ENCODE measurements around the gene PCDH9.

Gene PCDH9

DNA sequence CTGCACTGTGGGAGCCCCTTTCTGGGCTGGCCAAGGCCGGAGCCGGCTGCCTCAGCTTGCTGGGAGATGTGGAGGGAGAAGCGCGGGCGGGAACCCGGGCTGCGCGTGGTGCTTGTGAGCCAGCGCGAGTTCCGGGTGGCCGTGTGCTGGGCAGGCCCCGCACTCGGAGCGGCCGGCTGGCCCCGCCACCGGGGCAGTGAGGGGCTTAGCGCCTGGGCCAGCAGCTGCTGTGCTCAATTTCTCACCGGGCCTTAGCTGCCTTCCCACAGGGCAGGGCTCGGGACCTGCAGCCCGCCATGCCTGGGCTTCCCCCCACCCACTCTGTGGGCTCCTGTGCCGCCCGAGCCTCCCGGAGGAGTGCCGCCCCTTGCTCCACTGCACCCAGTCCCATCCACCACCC is 669.1 kb downstream of the PCDH9 start:
- DNase-seq, result no peak
- Histone ChIP-seq H3K18ac (ENCODE audit: low read length) (no peak overlapping the region), H3K4me3 (ENCODE audit: low read length) (no peak overlapping the region), H3K4me1 (ENCODE audit: control insufficient read depth, low read depth, low read length) (no peaks in the 10 kb centered on the region), H3K79me2 (ENCODE audit: control insufficient read depth, insufficient read depth, low read length) (no peaks in the 10 kb centered on the region), H2BK15ac (replicated peaks; ENCODE audit: low read depth) (no peak overlapping the region), H2AK5ac (ENCODE audit: low read length) (no peak overlapping the region), H3K36me3 (ENCODE audit: control insufficient read depth, insufficient read depth, low read length) (no peaks in the 10 kb centered on the region), H3K79me1 (ENCODE audit: low read length) (no peaks in the 10 kb centered on the region), H2BK120ac (ENCODE audit: low read depth, low read length) (no peak overlapping the region), H4K5ac (ENCODE audit: low read length) (no peak overlapping the region), H3K56ac (ENCODE audit: low read length) (no peak overlapping the region), H3K27ac (ENCODE audit: low read depth, low read length) (no peak overlapping the region), H3K4me2 (ENCODE audit: low read length) (no peak overlapping the region), H3K4ac (ENCODE audit: low read depth, low read length) (no peak overlapping the region), H4K8ac (ENCODE audit: low read depth, low read length) (no peak overlapping the region), H3K27me3 (ENCODE audit: insufficient read depth, low read length, poor library complexity) (no peaks in the 10 kb centered on the region), H3K9ac (ENCODE audit: low read length) (no peak overlapping the region), H3K23ac (ENCODE audit: low read length) (no peak overlapping the region), H2BK5ac (ENCODE audit: low read length) (no peak overlapping the region)
- WGBS (ENCODE audit: extremely low coverage, insufficient coverage, low lambda C conversion rate), result no CpG with 5 or more reads among the region's 26 CpGs

DNA sequence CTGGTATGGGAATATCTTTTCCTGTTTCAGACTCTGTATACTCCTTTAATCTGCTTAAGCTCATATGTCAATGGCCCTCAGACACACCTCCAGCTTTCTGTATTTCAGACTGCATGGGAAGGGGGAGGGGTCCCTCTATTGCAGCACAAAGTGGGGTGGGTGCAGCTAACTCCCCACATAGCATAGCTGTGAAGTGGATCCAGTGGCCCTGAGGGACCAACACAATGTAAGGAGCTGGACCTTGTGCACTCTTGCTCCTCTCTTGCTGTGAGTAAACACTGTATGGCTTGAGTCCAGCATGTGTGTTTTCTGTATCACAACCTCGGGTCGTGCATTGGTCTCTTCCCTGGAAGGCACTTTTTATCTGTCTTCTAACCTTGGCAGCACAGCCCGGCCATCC is 669.9 kb downstream of the PCDH9 start:
- no peaks in the 10 kb centered on the region for H3K79me1 ChIP-seq (ENCODE audit: low read length)
- no peak overlapping the region for H2BK5ac ChIP-seq (ENCODE audit: low read length)
- H3K27ac ChIP-seq (ENCODE audit: low read depth, low read length), result no peak overlapping the region
- H2AK5ac ChIP-seq (ENCODE audit: low read length), result no peak overlapping the region
- H4K8ac ChIP-seq (ENCODE audit: low read depth, low read length), result no peak overlapping the region
- H3K9ac ChIP-seq (ENCODE audit: low read length), result no peak overlapping the region
- H3K4me2 ChIP-seq (ENCODE audit: low read length), result no peak overlapping the region
- no peak overlapping the region for H4K5ac ChIP-seq (ENCODE audit: low read length)
- H3K4me3 ChIP-seq (ENCODE audit: low read length), result no peak overlapping the region
- no peak overlapping the region for H3K23ac ChIP-seq (ENCODE audit: low read length)
- H2BK15ac ChIP-seq (replicated peaks; ENCODE audit: low read depth), result no peak overlapping the region
- WGBS (ENCODE audit: extremely low coverage, insufficient coverage, low lambda C conversion rate), result no CpG with 5 or more reads among the region's 3 CpGs
- no peak overlapping the region for H3K4ac ChIP-seq (ENCODE audit: low read depth, low read length)
- no peaks in the 10 kb centered on the region for H3K4me1 ChIP-seq (ENCODE audit: control insufficient read depth, low read depth, low read length)
- no peaks in the 10 kb centered on the region for H3K36me3 ChIP-seq (ENCODE audit: control insufficient read depth, insufficient read depth, low read length)
- H3K79me2 ChIP-seq (ENCODE audit: control insufficient read depth, insufficient read depth, low read length), result no peaks in the 10 kb centered on the region
- no peak overlapping the region for H3K56ac ChIP-seq (ENCODE audit: low read length)
- DNase-seq, result no peak
- no peaks in the 10 kb centered on the region for H3K27me3 ChIP-seq (ENCODE audit: insufficient read depth, low read length, poor library complexity)
- H2BK120ac ChIP-seq (ENCODE audit: low read depth, low read length), result no peak overlapping the region
- no peak overlapping the region for H3K18ac ChIP-seq (ENCODE audit: low read length)

DNA sequence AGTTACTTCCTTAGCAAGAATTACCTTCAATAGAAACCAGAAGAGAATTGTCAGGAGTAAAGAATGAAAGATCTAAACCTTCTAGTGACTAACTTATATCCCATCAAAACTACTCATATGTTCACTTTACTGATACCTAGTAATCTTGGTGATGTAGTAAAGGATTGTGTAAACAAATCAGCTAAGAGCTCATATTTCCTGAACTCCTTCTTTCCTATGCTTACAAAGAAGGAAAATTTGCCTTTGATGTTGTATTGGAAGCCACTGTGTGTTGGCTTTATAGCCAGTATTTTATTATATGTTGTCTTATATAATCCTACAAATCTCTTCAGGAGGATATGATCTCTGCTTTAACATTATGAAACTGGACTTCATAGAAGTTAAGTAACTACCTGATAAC is 671.0 kb downstream of the PCDH9 start:
- Histone ChIP-seq H3K4me1 (ENCODE audit: control insufficient read depth, low read depth, low read length) (no peaks in the 10 kb centered on the region), H3K27me3 (ENCODE audit: insufficient read depth, low read length, poor library complexity) (no peaks in the 10 kb centered on the region), H3K36me3 (ENCODE audit: control insufficient read depth, insufficient read depth, low read length) (no peaks in the 10 kb centered on the region), H2AK5ac (ENCODE audit: low read length) (no peak overlapping the region), H4K5ac (ENCODE audit: low read length) (no peak overlapping the region), H3K18ac (ENCODE audit: low read length) (no peak overlapping the region), H2BK120ac (ENCODE audit: low read depth, low read length) (no peak overlapping the region), H3K4ac (ENCODE audit: low read depth, low read length) (no peak overlapping the region), H3K23ac (ENCODE audit: low read length) (no peak overlapping the region), H2BK5ac (ENCODE audit: low read length) (no peak overlapping the region), H3K4me2 (ENCODE audit: low read length) (no peak overlapping the region), H3K4me3 (ENCODE audit: low read length) (no peak overlapping the region), H4K8ac (ENCODE audit: low read depth, low read length) (no peak overlapping the region), H2BK15ac (replicated peaks; ENCODE audit: low read depth) (no peak overlapping the region), H3K79me1 (ENCODE audit: low read length) (no peaks in the 10 kb centered on the region), H3K27ac (ENCODE audit: low read depth, low read length) (no peak overlapping the region), H3K9ac (ENCODE audit: low read length) (no peak overlapping the region), H3K56ac (ENCODE audit: low read length) (no peak overlapping the region), H3K79me2 (ENCODE audit: control insufficient read depth, insufficient read depth, low read length) (no peaks in the 10 kb centered on the region)
- DNase-seq, result no peak

DNA sequence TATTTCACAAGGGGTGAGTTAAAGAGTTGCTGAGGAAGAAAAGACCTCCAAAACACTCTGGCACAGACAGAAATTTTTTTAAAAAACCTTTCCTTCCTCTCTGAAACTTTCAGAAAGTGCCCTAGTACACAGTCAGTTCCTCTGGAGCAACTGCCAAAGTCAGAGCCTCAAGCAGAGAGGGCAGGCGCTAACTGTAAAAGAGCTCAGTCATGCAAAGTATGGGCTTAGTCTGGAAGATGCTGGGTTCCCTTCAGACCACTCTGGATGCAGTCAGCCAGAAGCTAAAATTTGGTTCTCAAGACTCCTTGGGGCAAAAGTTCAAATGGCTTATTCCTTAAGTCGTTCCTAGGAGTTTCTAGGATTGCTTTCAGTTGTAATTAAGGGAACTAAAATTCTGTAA is 671.6 kb downstream of the PCDH9 start:
- H4K8ac ChIP-seq (ENCODE audit: low read depth, low read length), result no peak overlapping the region
- no peaks in the 10 kb centered on the region for H3K4me1 ChIP-seq (ENCODE audit: control insufficient read depth, low read depth, low read length)
- no peaks in the 10 kb centered on the region for H3K79me2 ChIP-seq (ENCODE audit: control insufficient read depth, insufficient read depth, low read length)
- no CpG with 5 or more reads among the region's 2 CpGs for WGBS (ENCODE audit: extremely low coverage, insufficient coverage, low lambda C conversion rate)
- H3K36me3 ChIP-seq (ENCODE audit: control insufficient read depth, insufficient read depth, low read length), result no peaks in the 10 kb centered on the region
- H3K9ac ChIP-seq (ENCODE audit: low read length), result no peak overlapping the region
- no peak overlapping the region for H3K23ac ChIP-seq (ENCODE audit: low read length)
- H2BK15ac ChIP-seq (replicated peaks; ENCODE audit: low read depth), result no peak overlapping the region
- H2AK5ac ChIP-seq (ENCODE audit: low read length), result no peak overlapping the region
- no peak overlapping the region for H3K18ac ChIP-seq (ENCODE audit: low read length)
- H4K5ac ChIP-seq (ENCODE audit: low read length), result no peak overlapping the region
- H3K79me1 ChIP-seq (ENCODE audit: low read length), result no peaks in the 10 kb centered on the region
- no peak overlapping the region for H2BK120ac ChIP-seq (ENCODE audit: low read depth, low read length)
- H3K4ac ChIP-seq (ENCODE audit: low read depth, low read length), result no peak overlapping the region
- no peak overlapping the region for H3K4me3 ChIP-seq (ENCODE audit: low read length)
- no peak overlapping the region for H2BK5ac ChIP-seq (ENCODE audit: low read length)
- no peak overlapping the region for H3K56ac ChIP-seq (ENCODE audit: low read length)
- H3K27me3 ChIP-seq (ENCODE audit: insufficient read depth, low read length, poor library complexity), result no peaks in the 10 kb centered on the region
- no peak overlapping the region for H3K27ac ChIP-seq (ENCODE audit: low read depth, low read length)
- DNase-seq, result peak; percentile 16
- H3K4me2 ChIP-seq (ENCODE audit: low read length), result no peak overlapping the region

DNA sequence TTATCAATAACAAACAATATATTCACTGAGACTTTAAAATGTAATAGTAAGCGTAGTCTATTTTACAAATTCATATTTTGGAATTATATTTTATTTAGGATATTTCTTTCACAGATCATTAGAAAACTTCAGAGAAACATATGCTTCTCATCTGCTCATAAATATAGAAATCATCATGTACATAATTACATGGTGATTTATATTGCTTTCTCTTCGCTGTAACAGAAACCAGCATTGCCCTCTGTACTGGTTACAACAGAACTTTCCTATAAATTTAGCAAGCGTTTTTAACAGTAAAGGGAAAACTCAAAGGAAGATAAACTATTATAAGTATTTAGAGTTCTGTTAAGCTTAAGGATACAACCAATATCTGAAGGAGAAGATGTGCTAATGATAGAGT is 672.8 kb downstream of the PCDH9 start:
- H2BK5ac ChIP-seq (ENCODE audit: low read length), result no peak overlapping the region
- no peak overlapping the region for H4K8ac ChIP-seq (ENCODE audit: low read depth, low read length)
- no peak overlapping the region for H2AK5ac ChIP-seq (ENCODE audit: low read length)

DNA sequence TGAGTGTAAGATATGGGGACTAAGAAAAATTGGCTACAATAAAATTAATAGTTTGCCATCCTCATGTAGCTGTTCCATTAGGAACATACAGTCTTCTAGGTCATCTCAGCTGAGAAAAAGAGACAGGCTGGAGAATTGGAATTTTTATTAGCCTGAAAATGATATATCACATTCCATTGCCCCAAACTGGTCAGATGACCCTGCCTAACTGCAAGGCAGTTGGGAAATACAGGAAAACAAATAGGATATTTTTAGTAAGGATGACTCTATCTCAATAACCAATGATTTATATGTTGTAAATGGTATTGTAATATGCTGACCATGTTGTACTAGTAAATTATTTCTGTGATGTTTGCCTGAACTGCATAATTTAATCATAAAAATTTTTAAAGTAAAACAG is 673.8 kb downstream of the PCDH9 start:
- Histone ChIP-seq H3K27ac (ENCODE audit: low read depth, low read length) (no peak overlapping the region), H3K4me2 (ENCODE audit: low read length) (no peak overlapping the region), H3K4ac (ENCODE audit: low read depth, low read length) (no peak overlapping the region), H3K56ac (ENCODE audit: low read length) (no peak overlapping the region), H3K79me1 (ENCODE audit: low read length) (no peaks in the 10 kb centered on the region), H3K9ac (ENCODE audit: low read length) (no peak overlapping the region), H2BK15ac (replicated peaks; ENCODE audit: low read depth) (no peak overlapping the region), H4K8ac (ENCODE audit: low read depth, low read length) (no peak overlapping the region), H3K36me3 (ENCODE audit: control insufficient read depth, insufficient read depth, low read length) (no peaks in the 10 kb centered on the region), H2BK120ac (ENCODE audit: low read depth, low read length) (no peak overlapping the region), H3K4me1 (ENCODE audit: control insufficient read depth, low read depth, low read length) (no peaks in the 10 kb centered on the region), H4K5ac (ENCODE audit: low read length) (no peak overlapping the region), H3K79me2 (ENCODE audit: control insufficient read depth, insufficient read depth, low read length) (no peaks in the 10 kb centered on the region), H3K23ac (ENCODE audit: low read length) (no peak overlapping the region), H3K27me3 (ENCODE audit: insufficient read depth, low read length, poor library complexity) (no peaks in the 10 kb centered on the region), H2AK5ac (ENCODE audit: low read length) (no peak overlapping the region), H3K18ac (ENCODE audit: low read length) (no peak overlapping the region), H2BK5ac (ENCODE audit: low read length) (no peak overlapping the region), H3K4me3 (ENCODE audit: low read length) (no peak overlapping the region)
- DNase-seq, result no peak

More for the DNA sequence above, 672.8 kb downstream of the PCDH9 start:
- no peak overlapping the region for H3K9ac ChIP-seq (ENCODE audit: low read length)
- no CpG with 5 or more reads among the region's 3 CpGs for WGBS (ENCODE audit: extremely low coverage, insufficient coverage, low lambda C conversion rate)
- no peak overlapping the region for H3K4me2 ChIP-seq (ENCODE audit: low read length)
- no peak overlapping the region for H3K23ac ChIP-seq (ENCODE audit: low read length)
- no peaks in the 10 kb centered on the region for H3K36me3 ChIP-seq (ENCODE audit: control insufficient read depth, insufficient read depth, low read length)
- no peak for DNase-seq
- no peak overlapping the region for H3K27ac ChIP-seq (ENCODE audit: low read depth, low read length)
- H3K4ac ChIP-seq (ENCODE audit: low read depth, low read length), result no peak overlapping the region
- no peak overlapping the region for H3K18ac ChIP-seq (ENCODE audit: low read length)
- H3K79me1 ChIP-seq (ENCODE audit: low read length), result no peaks in the 10 kb centered on the region
- no peaks in the 10 kb centered on the region for H3K27me3 ChIP-seq (ENCODE audit: insufficient read depth, low read length, poor library complexity)
- H3K79me2 ChIP-seq (ENCODE audit: control insufficient read depth, insufficient read depth, low read length), result no peaks in the 10 kb centered on the region
- no peak overlapping the region for H2BK120ac ChIP-seq (ENCODE audit: low read depth, low read length)
- H3K56ac ChIP-seq (ENCODE audit: low read length), result no peak overlapping the region
- H2BK15ac ChIP-seq (replicated peaks; ENCODE audit: low read depth), result no peak overlapping the region
- no peak overlapping the region for H4K5ac ChIP-seq (ENCODE audit: low read length)
- H3K4me1 ChIP-seq (ENCODE audit: control insufficient read depth, low read depth, low read length), result no peaks in the 10 kb centered on the region
- H3K4me3 ChIP-seq (ENCODE audit: low read length), result no peak overlapping the region
